IPS DF 4.7 (cell line): ENCODE results near the gene SP1.
"Not testable (repeated sequence)": the region's sequence is repeated elsewhere in the genome, so short reads cannot be mapped to it uniquely, and the experiment has no call there.

Experiments used
- DNase-seq: peaks from one replicate; pipeline ENCODE4 v3.0.0-alpha.2; 2013; ENCODE audit warnings: low spot score; ENCODE audit errors: extremely low read depth

SP1 gene

DNA sequence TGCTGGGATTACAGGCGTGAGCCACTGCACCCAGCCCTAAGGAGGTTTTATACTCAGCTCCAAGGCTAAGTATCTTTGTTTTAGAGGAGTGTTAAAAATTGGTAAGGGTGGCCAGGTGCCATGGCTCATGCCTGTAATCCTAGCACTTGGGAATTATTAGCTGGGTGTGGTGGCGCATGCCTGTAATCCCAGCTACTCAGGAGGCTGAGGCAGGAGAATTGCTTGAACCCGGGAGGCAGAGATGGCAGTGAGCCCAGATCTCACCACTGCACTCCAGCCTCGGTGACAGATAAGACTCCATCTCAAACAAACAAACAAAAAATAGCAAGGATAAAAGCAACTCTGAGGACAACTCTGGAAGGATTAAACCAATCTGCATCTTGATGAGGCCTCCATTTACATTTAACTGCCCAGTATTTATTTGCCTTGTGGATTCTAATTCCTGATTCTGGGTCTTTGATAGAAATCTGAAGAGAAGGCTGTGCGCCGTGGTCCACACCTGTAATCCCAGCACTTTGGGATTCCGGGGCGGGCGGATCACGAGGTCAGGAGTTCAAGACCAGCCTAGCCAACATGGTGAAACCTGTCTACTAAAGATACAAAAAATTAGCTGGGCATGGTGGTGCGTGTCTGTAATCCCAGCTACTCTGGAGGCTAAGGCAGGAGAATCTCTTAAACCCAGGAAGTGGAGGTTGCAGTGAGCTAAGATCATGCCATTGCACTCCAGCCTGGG lies 64.8 kb downstream of the SP1 start:
- DNase-seq = not testable (repeated sequence)

DNA sequence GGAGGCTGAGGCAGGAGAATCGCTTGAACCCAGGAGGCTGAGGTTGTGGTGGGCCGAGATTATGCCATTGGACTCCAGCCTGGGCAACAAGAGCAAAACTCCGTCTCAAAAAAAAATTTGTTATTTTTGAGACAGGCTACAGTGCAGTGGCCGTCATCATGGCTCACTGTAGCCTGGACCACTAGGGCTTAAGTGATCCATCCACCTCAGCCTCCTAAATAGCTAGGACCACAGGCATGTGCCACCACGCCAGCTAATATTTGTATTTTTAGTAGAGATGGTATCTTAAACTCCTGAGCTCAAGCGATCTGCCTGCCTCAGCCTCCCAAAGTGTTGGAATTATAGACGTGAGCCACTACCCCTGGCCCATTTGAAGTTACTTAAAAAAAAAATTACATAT lies 71.0 kb downstream of the SP1 start:
- no peak for DNase-seq

DNA sequence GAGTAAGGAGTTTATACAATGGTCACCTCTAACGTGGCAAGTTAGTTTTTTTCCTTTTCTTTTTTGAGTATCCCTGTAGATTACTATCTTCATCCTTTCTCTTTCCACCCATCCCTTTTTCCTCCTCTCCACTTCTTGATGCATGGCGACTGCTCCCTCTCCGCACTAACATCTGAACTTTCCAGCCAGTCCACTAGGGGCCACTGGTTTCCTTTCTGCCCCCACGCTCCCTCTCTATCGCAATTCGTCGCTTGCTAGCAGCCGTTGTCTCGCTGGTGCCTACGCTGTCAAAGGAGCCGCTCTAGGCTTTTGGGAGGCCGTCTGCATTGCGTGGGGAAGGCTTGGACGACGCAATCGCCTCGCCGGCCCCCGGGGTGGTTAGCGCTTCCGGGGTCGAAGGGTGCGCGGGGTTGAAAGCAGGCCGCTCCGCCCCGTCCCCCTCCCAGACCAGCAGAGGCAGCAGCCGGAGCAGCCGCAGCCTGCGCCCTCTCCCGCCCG lies 71.7 kb downstream of the SP1 start, which contains the start of gene PCBP2:
PCBP2 (plus strand) TSS at position 442 of the 498 bp plus-strand sequence. CDS start 2,699 bp downstream, outside the sequence.
- DNase-seq = peak; percentile 99

DNA sequence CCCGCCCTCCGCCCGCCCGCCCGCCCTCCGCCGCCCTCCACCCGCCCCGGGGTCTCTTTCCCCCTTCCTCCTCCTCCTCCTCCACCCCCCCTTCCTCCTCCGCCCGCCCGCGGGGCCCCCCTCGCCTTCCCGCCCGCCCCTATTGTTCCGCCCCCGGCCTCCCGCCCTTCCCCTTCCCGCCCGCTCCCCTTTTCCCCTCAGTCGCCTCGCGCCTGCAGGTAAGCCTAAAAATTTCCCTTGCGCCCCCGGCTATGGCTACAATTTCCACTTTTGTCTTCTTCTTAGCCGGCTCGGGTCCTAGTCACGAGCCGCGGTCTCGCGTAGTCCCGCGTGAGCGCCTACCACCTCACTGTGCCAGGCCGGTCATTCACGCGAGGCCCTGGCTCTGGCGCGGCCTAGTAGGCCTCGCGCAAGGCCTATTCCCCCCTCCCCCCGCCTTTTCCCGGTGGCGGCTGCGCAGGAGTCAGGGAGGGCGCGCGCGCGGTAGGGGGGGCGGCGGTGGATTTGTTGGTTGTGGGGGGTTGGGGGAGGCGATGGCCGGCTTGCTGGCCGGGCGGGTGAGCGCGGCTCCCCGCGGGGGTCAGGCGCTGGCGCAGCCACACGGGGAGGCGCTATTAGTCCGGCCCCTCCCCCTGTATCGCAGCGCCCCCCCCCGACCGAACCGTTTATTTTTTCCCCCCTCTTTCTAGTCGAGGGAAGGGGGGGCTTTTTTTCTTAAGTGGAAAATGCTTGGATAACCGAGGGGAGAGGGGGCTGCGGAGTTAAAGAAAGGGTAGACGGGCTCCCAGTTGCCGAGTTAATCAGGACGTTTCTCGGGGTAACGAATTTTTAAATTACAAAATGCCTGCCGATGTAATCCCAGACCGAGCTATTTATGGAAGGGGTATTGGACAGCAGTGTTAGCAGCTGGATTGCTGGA lies 72.4 kb downstream of the SP1 start:
- DNase-seq = no peak

DNA sequence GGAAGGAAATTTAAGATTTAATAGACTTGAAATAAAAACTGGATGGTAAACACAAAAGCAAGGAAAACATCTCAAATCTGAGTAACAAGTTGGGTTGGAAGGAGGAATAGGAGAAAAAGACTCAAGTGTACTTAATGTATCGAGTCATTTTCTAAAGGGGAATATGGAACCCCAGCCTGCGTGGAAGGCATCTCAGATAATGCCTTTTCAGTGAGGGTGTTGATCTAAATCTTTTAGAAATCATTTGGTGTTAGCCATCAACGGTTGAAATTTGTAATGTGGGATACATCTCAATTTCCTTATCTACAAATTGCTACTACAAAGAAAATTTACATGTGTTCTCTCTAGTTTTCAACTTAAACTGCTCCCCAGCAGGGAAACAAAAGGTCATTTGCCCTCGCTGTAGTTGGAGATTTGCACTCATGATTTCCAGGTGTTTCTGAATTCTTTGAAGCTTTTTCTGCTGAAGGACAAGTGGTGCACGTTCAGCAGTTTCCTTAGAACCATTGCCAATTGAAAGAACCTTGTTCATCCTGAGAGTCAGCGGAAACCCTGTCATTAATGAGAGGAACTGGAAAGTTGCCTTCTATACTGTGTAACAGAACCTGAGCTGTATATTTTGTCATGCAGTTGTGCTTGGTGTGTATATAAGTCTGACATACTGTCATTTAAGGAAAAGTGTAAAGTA lies 74.1 kb downstream of the SP1 start:
- no peak for DNase-seq

DNA sequence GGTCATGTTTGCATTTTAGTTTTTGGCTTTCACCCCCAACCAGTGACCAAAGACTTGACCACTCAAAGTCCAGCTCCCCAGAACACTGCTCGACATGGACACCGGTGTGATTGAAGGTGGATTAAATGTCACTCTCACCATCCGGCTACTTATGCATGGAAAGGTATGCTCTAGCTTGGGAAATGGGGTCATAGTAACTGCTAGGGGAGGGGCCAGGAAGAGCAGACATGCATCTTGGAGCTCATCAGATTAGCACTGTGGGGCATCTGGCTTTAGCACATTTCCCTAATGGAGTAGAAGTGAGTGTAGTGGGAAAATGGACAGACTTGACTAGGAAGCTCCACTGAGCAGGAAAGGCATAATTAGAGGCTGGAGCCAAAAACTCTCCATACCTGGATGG lies 74.7 kb downstream of the SP1 start:
- DNase-seq = no peak

DNA sequence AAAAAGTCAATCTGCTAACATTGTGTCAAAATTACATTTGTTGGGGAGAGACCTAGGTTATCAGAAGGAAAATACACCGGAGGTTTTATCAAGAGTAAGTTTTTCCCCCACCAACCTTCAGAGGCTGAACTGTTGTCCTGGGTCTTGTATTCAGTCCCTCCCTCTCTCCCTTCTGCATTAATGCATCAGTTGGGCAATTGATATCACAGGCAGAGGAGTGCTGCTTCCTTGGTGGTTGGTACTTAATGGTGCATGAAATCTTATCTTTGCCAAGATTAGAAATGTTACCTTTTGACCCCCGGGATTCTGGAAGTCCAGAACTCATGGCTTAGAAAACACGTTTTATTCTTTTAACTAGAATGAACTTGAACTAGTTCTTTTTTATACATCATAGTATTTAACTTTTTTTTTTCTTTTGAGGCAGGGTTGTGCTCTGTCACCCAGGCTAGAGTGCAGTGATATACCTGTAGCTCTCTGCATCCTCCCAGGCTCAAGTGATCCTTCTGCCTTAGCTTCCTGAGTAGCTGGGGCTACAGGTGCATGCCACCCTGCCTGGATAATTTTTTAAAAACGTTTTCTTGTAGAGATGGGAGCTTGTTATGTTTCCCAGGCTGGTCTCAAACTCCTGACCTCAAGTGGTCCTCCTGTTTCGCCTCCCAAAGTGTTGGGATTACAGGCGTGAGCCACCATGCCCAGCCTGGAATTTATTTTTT lies 76.8 kb downstream of the SP1 start:
- no peak for DNase-seq

DNA sequence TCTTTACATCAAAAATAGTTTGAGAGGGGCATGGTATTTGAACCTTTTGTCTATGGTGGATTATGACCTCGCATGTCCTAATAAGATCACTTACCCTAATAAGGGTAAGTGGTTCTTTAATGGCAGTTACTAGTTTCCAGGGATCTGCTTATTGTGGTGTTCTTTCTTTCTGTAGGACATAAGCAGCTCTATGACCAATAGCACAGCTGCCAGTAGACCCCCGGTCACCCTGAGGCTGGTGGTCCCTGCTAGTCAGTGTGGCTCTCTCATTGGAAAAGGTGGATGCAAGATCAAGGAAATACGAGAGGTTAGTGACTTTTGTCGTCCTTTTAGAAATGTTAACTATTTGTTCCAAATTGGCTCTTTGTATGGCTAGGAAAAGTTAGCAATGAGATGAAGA lies 79.1 kb downstream of the SP1 start:
- DNase-seq = no peak

DNA sequence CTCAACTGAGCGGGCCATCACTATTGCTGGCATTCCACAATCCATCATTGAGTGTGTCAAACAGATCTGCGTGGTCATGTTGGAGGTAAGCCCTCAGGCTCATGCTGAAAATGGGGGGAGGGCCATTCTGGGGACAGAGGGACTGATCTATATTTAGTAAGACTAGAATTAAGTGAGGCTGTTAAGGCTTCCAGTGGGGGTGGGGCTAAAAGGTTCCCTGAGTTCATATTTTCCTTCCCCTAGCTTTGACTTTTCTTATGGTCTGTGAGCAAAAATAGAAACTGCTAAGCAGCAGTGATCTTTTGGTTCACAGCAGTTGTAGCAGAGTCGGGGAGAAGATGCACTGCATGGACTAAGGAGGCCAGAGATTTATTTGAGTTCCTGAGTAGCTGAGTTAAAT lies 81.1 kb downstream of the SP1 start:
- no peak for DNase-seq

DNA sequence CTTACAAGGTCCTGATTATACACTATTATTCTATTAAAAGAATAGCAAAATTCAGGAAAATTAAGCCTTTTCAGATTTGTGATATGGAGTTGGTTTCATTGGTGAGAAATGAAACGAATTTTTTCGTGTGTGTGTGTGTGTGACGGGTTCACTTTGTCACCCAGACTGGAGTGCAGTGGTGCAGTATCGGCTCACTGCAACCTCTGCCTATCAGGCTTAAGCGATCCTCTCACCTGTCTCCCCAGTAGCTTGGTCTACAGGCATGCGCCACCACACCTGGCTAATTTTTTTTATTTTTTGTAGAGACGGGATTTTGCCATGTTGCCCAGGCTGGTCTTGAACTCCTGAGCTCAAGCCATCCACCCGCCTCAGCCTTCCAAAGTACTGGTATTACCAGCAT lies 81.6 kb downstream of the SP1 start:
- no peak for DNase-seq

DNA sequence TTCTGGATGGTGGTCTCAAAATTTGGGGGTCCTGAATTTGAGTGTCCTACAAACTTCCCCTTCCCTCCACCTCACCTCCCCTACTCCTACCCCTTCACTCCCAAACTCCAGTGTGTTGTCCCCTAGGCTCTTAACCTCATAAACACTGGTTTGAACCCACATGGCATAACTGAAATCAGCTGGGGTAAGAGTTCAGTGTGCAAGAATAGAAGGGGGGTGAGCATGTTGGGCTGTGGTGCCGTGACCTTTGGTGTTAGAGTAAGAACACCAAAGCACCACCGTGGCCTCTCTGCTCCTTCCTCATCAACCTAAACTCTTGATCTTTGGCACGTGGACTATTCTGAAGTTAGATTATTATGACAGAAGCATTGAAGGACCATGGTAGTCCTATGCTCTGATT lies 83.0 kb downstream of the SP1 start:
- DNase-seq = no peak

DNA sequence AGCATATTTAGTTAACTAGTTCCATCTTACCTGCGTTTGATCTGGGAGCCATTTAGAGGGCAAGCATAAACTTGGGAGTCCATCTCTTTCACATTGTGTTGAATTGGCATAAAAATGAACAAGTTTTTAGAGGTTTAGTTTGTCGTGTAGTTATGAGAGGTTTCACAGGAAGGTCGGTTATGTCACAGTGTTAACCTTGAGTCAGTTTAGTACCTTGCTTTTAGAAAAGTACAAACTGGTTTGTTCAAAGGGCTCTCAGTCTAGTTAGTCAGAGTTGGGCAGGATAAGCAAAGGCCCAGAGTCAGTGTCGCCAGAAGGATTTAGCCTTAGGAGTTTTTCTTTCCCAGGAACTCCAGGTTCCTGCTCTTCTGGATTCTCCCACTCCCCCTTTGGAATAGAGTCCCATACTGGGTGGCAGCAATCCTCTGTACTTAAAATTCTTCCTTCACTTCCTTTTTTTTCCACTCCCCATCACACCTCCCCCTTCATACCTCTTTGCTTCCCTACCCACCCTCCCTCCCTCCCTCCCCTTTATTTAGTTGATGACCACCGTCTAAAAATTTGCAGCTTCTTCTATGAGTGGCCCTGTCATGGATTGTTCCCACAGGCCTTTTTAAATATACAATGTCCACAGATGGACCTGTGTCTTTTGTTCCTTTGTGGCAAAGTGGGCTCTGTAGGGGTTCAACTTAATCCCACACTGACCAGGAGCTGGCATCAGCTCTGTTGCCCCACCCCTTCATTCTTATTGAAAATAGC lies 84.0 kb downstream of the SP1 start:
- no peak for DNase-seq

DNA sequence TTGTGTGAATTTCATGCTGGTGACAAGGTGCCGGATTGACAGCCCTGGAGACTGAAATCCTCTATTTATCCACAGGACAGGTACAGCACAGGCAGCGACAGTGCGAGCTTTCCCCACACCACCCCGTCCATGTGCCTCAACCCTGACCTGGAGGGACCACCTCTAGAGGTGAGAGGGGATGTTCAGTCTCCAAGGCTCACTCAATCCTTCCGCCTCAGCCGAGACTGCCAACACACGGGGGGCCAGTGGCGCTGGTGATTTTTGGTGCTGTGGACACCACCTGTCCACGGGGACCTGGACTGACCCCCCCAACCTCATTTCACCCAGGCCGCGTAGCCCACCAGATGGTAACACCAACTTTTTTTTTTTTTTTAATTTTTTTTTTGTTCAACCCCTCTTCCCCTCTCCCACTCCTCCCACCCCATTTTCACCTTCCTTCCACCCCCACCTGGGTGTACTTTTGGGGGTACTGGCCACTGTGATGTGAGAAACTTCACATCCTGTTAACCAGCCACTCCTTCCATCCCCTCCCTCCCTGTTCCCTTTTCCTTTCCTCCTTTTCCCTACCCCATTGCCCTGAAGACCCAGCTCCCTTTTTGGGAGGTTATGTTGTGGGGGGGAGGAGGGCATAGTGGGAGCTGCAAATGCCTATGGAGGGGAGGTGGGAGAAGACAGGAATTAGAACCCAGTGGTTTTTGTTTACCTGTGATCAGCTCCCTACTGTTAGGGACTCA lies 84.9 kb downstream of the SP1 start:
- DNase-seq = no peak

DNA sequence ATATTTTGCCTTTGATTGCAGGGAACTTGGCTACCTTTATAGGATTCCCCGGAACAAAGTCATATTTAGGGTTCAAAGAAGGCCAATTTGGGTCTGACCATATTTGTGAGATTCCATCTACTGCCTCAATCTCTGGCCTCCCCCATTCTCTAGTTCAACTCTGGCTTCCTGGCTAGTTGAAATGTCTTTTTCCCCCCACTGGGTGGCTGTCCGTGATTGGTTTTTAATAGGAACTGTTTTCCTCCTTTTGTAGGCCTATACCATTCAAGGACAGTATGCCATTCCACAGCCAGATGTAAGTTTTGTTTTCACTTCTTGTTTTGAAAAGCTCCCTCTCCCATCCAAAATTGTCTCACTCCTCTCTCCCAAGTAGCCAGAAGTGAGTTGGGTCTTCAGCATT lies 85.7 kb downstream of the SP1 start:
- DNase-seq = no peak
